H9 (cell line): ENCODE results near the gene MIOS. TPM values are rescaled to one million over a fixed set of nuclear protein-coding genes. Genes with fewer than 3 reads are reported as not detected.

Experiments used
- DNase-seq: peaks from one replicate; pipeline ENCODE4 v3.0.0-alpha.2; 2017
- H2AFZ ChIP-seq: one replicate; pipeline ENCODE4 v1.6.1; 2013; ENCODE audit warnings: mild to moderate bottlenecking, low read length, control low read depth, moderate library complexity
- H2AK5ac ChIP-seq: 2 replicates; pipeline ENCODE4 v1.6.1; 2013; ENCODE audit warnings: low read length, control low read depth, mixed read lengths; ENCODE audit not compliant: insufficient read length
- H2BK120ac ChIP-seq: one replicate; pipeline ENCODE4 v1.6.1; 2013; ENCODE audit warnings: low read depth, mild to moderate bottlenecking, low read length, control low read depth, inconsistent platforms; ENCODE audit not compliant: poor library complexity, severe bottlenecking
- H2BK12ac ChIP-seq: 2 replicates; pipeline ENCODE4 v1.6.1; 2013; ENCODE audit warnings: low read length, control low read depth, mixed read lengths, low read depth; ENCODE audit not compliant: insufficient read length
- H2BK15ac ChIP-seq: 2 replicates; pipeline ENCODE4 v1.6.1; 2013; ENCODE audit warnings: low read depth, low read length, control low read depth
- H2BK20ac ChIP-seq: one replicate; pipeline ENCODE4 v1.6.1; 2013; ENCODE audit warnings: low read depth, mild to moderate bottlenecking, low read length, control low read depth, inconsistent platforms; ENCODE audit not compliant: poor library complexity, severe bottlenecking
- H2BK5ac ChIP-seq: 2 replicates; pipeline ENCODE4 v1.6.1; 2013; ENCODE audit warnings: low read length, control low read depth, mixed read lengths; ENCODE audit not compliant: insufficient read length
- H3K14ac ChIP-seq: 2 replicates; pipeline ENCODE4 v1.6.1; 2013; ENCODE audit warnings: low read length, control low read depth; ENCODE audit not compliant: insufficient read depth
- H3K18ac ChIP-seq: 2 replicates; pipeline ENCODE4 v1.6.1; 2013; ENCODE audit warnings: low read depth, mild to moderate bottlenecking, mixed read lengths, low read length, control low read depth; ENCODE audit not compliant: insufficient read length
- H3K23ac ChIP-seq: 2 replicates; pipeline ENCODE4 v1.6.1; 2013; ENCODE audit warnings: low read length, control low read depth, mixed read lengths, low read depth; ENCODE audit not compliant: insufficient read length
- H3K23me2 ChIP-seq: 2 replicates; pipeline ENCODE4 v1.6.1; 2013; ENCODE audit warnings: low read depth, mild to moderate bottlenecking, mixed read lengths, low read length, control low read depth; ENCODE audit not compliant: insufficient read length, poor library complexity, severe bottlenecking
- H3K27ac ChIP-seq: 2 replicates; pipeline ENCODE4 v1.5.1; 2013; ENCODE audit warnings: low read length, control low read depth, mixed read lengths, low read depth; ENCODE audit not compliant: insufficient read length
- H3K27me3 ChIP-seq: 2 replicates; pipeline ENCODE4 v1.6.1; 2013; ENCODE audit warnings: low read length, control low read depth, inconsistent platforms; ENCODE audit not compliant: insufficient read depth
- H3K4ac ChIP-seq: 2 replicates; pipeline ENCODE4 v1.6.1; 2013; ENCODE audit warnings: low read depth, mild to moderate bottlenecking, control low read depth, inconsistent platforms, low read length, moderate library complexity
- H3K4me1 ChIP-seq: 2 replicates; pipeline ENCODE4 v1.6.1; 2013; ENCODE audit warnings: low read length, control low read depth, inconsistent platforms; ENCODE audit not compliant: insufficient read depth
- H3K4me2 ChIP-seq: 2 replicates; pipeline ENCODE4 v1.6.1; 2013; ENCODE audit warnings: low read length, control low read depth, mixed read lengths; ENCODE audit not compliant: insufficient read length, insufficient read depth
- H3K56ac ChIP-seq: 2 replicates; pipeline ENCODE4 v1.6.1; 2013; ENCODE audit warnings: low read depth, mild to moderate bottlenecking, mixed read lengths, low read length, control low read depth; ENCODE audit not compliant: insufficient read length
- H3K79me1 ChIP-seq: 2 replicates; pipeline ENCODE4 v1.6.1; 2013; ENCODE audit warnings: low read depth, mild to moderate bottlenecking, moderate library complexity, low read length, control low read depth, inconsistent platforms; ENCODE audit not compliant: insufficient read depth, poor library complexity, severe bottlenecking
- H3K79me2 ChIP-seq: 2 replicates; pipeline ENCODE4 v1.6.1; 2013; ENCODE audit warnings: low read length, control low read depth, inconsistent platforms; ENCODE audit not compliant: insufficient read depth
- H3K9ac ChIP-seq: 2 replicates; pipeline ENCODE4 v1.6.1; 2013; ENCODE audit warnings: low read length, control low read depth, mixed read lengths; ENCODE audit not compliant: insufficient read length; ENCODE audit errors: extremely low read depth
- H3K9me3 ChIP-seq: one replicate; pipeline ENCODE4 v1.6.1; 2013; ENCODE audit warnings: low read depth, low read length, inconsistent platforms; ENCODE audit not compliant: control insufficient read depth
- H3T11ph ChIP-seq: one replicate; pipeline ENCODE4 v1.6.1; 2013; ENCODE audit warnings: mild to moderate bottlenecking, low read length, control low read depth, inconsistent platforms
- H4K20me1 ChIP-seq: one replicate; pipeline ENCODE4 v1.6.1; 2013; ENCODE audit not compliant: control insufficient read depth, insufficient read length, insufficient read depth
- H4K5ac ChIP-seq: 2 replicates; pipeline ENCODE4 v1.6.1; 2013; ENCODE audit warnings: low read depth, mild to moderate bottlenecking, mixed read lengths, low read length, control low read depth; ENCODE audit not compliant: insufficient read length
- H4K8ac ChIP-seq: replicated peaks from 2 replicates; pipeline ENCODE4 v1.6.1; 2013; ENCODE audit warnings: low read length, control low read depth, mixed read lengths, low read depth; ENCODE audit not compliant: insufficient read length
- H4K91ac ChIP-seq: 2 replicates; pipeline ENCODE4 v1.6.1; 2013; ENCODE audit warnings: low read depth, mild to moderate bottlenecking, moderate library complexity, mixed read lengths, low read length, control low read depth; ENCODE audit not compliant: insufficient read length
- H3K27ac Mint-ChIP-seq, 3 experiments: 2 replicates in 2 of 3; 3 replicates in 1 of 3; pipeline ENCODE4 v1.8.0; 2020 to 2021; ENCODE audit warnings: mixed read lengths in 3 of 3, mild to moderate bottlenecking in 1 of 3, moderate library complexity in 1 of 3
- H3K27me3 Mint-ChIP-seq: 2 replicates; pipeline ENCODE4 v1.8.0; 2021; ENCODE audit warnings: low read depth, mild to moderate bottlenecking, moderate library complexity, mixed read lengths
- H3K36me3 Mint-ChIP-seq, 3 experiments: 2 replicates in 2 of 3; 3 replicates in 1 of 3; pipeline ENCODE4 v1.8.0; 2020 to 2021; ENCODE audit warnings: low read depth in 3 of 3, mixed read lengths in 3 of 3; ENCODE audit not compliant: insufficient read depth in 1 of 3
- H3K4me1 Mint-ChIP-seq, 2 experiments: 2 replicates each; pipeline ENCODE4 v1.8.0; 2020; ENCODE audit warnings: mixed read lengths in 2 of 2
- H3K4me3 Mint-ChIP-seq, 2 experiments: 2 replicates in 1 of 2; 3 replicates in 1 of 2; pipeline ENCODE4 v1.8.0; 2020 to 2021; ENCODE audit warnings: mild to moderate bottlenecking in 2 of 2, mixed read lengths in 2 of 2, moderate library complexity in 1 of 2
- H3K9me3 Mint-ChIP-seq, 2 experiments: 2 replicates in 1 of 2; 3 replicates in 1 of 2; pipeline ENCODE4 v1.8.0; 2020; ENCODE audit warnings: mild to moderate bottlenecking in 2 of 2, mixed read lengths in 2 of 2, moderate library complexity in 1 of 2
- WGBS: extraction: QIAGEN DNeasy Blood & Tissue Kit; methylation state at CpG from one replicate; pipeline ENCODE4 v1.1.7; 2013; ENCODE audit warnings: missing lambda C conversion rate, low lambda C conversion rate, mixed read lengths; ENCODE audit not compliant: insufficient read length; ENCODE audit errors: extremely low coverage; 5-methylcytosine and 5-hydroxymethylcytosine counted together
- total RNA-seq: library from RNA; stranded (reverse); gene quantifications from 2 replicates; pipeline ENCODE4 v1.2.1, GENCODE V29; 2021
- TF ChIP-seq, protein P1 (sequence below): fragments of 200-600 bp; sonication (generic); conservative IDR thresholded peaks from 3 replicates; pipeline ENCODE4 v1.8.0; 2021; ENCODE audit warnings: antibody characterized with exemption, mild to moderate bottlenecking

MIOS gene
- total RNA-seq, 1 experiment from 2014 or later = 46.4 TPM

DNA sequence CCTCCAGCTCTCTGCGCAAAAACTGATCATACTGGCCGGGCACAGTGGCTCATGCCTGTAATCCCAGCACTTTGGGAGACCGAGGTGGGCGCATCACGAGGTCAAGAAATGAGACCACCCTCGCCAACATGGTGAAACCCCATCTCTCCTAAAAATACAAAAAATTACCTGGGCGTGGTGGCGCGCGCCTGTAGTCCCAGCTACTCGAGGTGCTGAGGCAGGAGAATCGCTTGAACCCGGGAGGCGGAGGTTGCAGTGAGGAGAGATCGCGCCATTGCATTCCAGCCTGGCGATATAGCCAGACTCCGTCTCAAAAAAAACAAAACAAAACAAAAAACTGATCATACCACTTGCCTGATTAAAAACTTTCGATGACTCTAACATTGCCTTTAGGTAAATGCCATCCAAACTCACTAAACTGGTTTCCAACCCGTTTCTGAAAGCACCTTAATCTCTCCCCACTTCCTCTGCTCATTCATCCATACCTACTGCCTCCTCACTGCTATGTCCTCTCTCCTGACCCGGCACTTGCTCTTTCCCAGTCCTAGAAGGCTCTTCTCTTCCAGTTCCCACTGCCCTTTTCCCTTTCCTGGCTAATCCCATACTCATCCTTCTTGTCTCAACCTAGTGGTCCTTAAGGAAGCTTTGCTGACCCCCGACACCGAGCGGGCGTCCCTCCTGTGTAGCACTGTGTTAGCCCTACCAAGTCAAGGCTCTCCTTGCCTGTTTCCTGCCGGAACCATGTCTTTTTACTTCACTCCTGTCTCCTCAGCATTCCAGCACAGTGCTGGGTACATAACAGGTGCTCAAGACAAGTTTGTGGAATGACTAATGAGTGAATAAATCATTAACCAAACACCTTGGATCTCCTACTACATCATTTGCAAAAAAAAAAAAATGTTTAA is 686 bp upstream of the MIOS start:
- Histone ChIP-seq H4K20me1 (no peaks in the 10 kb centered on the region), H3K18ac (no peak overlapping the region), H3K4me1 (peaks cover 8% of the 10 kb centered on the region; the same call in 1 of the 2 replicates), H4K91ac (no peak overlapping the region), H3K23me2 (peaks cover 3% of the 10 kb centered on the region), H2BK5ac (no peak overlapping the region), H3T11ph (no peak overlapping the region), H2AK5ac (no peak overlapping the region), H3K4ac (no peak overlapping the region; the same call in 1 of the 2 replicates), H3K27me3 (no peaks in the 10 kb centered on the region), H3K79me2 (peaks cover 18% of the 10 kb centered on the region; the same call in 1 of the 2 replicates), H3K79me1 (peaks cover 3% of the 10 kb centered on the region), H3K27ac (no peak overlapping the region), H3K9ac (peak overlapping the region; percentile 5), H3K56ac (no peak overlapping the region), H2BK15ac (no peak overlapping the region), H3K4me2 (peak overlapping the region; percentile 28), H4K8ac (no peak overlapping the region), H3K23ac (no peak overlapping the region), H3K9me3 (no peaks in the 10 kb centered on the region), H3K14ac (no peak overlapping the region), H2BK12ac (no peak overlapping the region), H2BK20ac (no peak overlapping the region), H2BK120ac (no peak overlapping the region), H2AFZ (peak overlapping the region; percentile 26), H4K5ac (no peak overlapping the region)
- H3K4me3 Mint-ChIP-seq = no peak overlapping the region
- peaks cover 23 to 33% (median 27%) of the 10 kb centered on the region in 3 experiments for H3K36me3 Mint-ChIP-seq
- no CpG with 5 or more reads among the region's 26 CpGs for WGBS
- H3K4me1 Mint-ChIP-seq = peaks cover 15 to 20% of the 10 kb centered on the region in 2 experiments
- TF ChIP-seq, protein P1, sequence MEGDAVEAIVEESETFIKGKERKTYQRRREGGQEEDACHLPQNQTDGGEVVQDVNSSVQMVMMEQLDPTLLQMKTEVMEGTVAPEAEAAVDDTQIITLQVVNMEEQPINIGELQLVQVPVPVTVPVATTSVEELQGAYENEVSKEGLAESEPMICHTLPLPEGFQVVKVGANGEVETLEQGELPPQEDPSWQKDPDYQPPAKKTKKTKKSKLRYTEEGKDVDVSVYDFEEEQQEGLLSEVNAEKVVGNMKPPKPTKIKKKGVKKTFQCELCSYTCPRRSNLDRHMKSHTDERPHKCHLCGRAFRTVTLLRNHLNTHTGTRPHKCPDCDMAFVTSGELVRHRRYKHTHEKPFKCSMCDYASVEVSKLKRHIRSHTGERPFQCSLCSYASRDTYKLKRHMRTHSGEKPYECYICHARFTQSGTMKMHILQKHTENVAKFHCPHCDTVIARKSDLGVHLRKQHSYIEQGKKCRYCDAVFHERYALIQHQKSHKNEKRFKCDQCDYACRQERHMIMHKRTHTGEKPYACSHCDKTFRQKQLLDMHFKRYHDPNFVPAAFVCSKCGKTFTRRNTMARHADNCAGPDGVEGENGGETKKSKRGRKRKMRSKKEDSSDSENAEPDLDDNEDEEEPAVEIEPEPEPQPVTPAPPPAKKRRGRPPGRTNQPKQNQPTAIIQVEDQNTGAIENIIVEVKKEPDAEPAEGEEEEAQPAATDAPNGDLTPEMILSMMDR = no peak
- H3K9me3 Mint-ChIP-seq = peaks cover 12% of the 10 kb centered on the region in 2 experiments
- peak; percentile 39 for DNase-seq
- no peak overlapping the region for H3K27ac Mint-ChIP-seq
- no peaks in the 10 kb centered on the region for H3K27me3 Mint-ChIP-seq
